NT2/D1 (cell line): ENCODE results near the gene SPTBN2.

ENCODE experiments used
- YY1 ChIP-seq: IDR thresholded peaks from 2 replicates; pipeline ENCODE4 v1.6.1; 2011; ENCODE audit not compliant: insufficient read length, insufficient read depth
- ZNF274 ChIP-seq: IDR thresholded peaks from 2 replicates; pipeline ENCODE4 v1.6.1; 2011; ENCODE audit warnings: mild to moderate bottlenecking, low read depth, low read length

- TF ChIP-seq ZNF274 (no peak), YY1 (no peak)
Observed at GRCh38 chr11:66676931-66677598, 52.0 kb downstream of the SPTBN2 start.
